ENCODE measurements around the gene DBN1.
A peak's percentile ranks its signal among the peaks of the same experiment; 100 is the strongest.

- TF ChIP-seq, protein P1, sequence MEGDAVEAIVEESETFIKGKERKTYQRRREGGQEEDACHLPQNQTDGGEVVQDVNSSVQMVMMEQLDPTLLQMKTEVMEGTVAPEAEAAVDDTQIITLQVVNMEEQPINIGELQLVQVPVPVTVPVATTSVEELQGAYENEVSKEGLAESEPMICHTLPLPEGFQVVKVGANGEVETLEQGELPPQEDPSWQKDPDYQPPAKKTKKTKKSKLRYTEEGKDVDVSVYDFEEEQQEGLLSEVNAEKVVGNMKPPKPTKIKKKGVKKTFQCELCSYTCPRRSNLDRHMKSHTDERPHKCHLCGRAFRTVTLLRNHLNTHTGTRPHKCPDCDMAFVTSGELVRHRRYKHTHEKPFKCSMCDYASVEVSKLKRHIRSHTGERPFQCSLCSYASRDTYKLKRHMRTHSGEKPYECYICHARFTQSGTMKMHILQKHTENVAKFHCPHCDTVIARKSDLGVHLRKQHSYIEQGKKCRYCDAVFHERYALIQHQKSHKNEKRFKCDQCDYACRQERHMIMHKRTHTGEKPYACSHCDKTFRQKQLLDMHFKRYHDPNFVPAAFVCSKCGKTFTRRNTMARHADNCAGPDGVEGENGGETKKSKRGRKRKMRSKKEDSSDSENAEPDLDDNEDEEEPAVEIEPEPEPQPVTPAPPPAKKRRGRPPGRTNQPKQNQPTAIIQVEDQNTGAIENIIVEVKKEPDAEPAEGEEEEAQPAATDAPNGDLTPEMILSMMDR (IDR thresholded peaks at IDR 0.05 in 8 of 11, conservative IDR thresholded peaks at IDR 0.05 in 3 of 11) = peak; percentile 64 to 86 (median 79)
- TF ChIP-seq POLR2A (IDR thresholded peaks at IDR 0.05) (peak in 1 of 3 donors; percentile 2), POLR2AphosphoS5 (IDR thresholded peaks at IDR 0.05) (peak; percentile 71 to 85 (median 80))
Observed at GRCh38 chr5:177455036-177455660, 18.3 kb downstream of the DBN1 start.
